HCT116 (cell line): Measurements from ENCODE around the gene MTFR1L. TPM values are rescaled to one million over a fixed set of nuclear protein-coding genes. Genes with fewer than 3 reads are reported as not detected.

Experiments
- ATAC-seq: fragments of 200-7000 bp; cut with Tn5 transposase; 2 replicates; pipeline ENCODE4 v1.9.1; 2020; ENCODE audit warnings: mild to moderate bottlenecking, moderate library complexity
- BruUV-seq: library from RNA; stranded (reverse); fragments of 400-500 nt; replicated peaks from 2 replicates; lab custom pipeline; 2021; lab: Mats Ljungman, UMichigan
- CTCF ChIA-PET: fragments of 300-600 bp; sonication (Branson Sonifier 250); formaldehyde crosslinking; loops from one replicate; lab custom pipeline; 2021; ENCODE audit warnings: antibody characterized with exemption; lab: Charles Lee
- POLR2A ChIA-PET: fragments of 300-600, 350-600 bp; sonication (Branson Sonifier 250); formaldehyde crosslinking; loops from one replicate; lab custom pipeline; 2021; ENCODE audit warnings: antibody characterized with exemption; lab: Charles Lee
- RAD21 ChIA-PET, 2 experiments: fragments of 300-600 bp; sonication (Branson Sonifier 250); formaldehyde crosslinking; loops; one replicate each; lab custom pipeline; 2023; ENCODE audit warnings: low total read pairs in 2 of 2; ENCODE audit not compliant: uncharacterized antibody in 2 of 2, unreplicated experiment in 2 of 2, low non-redundant PET in 1 of 2; lab: Charles Lee
- DNase-seq: peaks from one replicate; pipeline ENCODE4 v3.0.0-alpha.2; 2010; ENCODE audit warnings: low read depth, low spot score
- H2AFZ ChIP-seq: fragments of 200-600 bp; shearing (Covaris generic), sonication (generic); 2 replicates; pipeline ENCODE4 v1.6.1; 2017; ENCODE audit warnings: low read depth, mixed run types, mixed read lengths, antibody characterized with exemption, low read length; ENCODE audit not compliant: poor library complexity, severe bottlenecking
- H3K27ac ChIP-seq: 2 replicates; pipeline ENCODE4 v1.5.1; 2012; ENCODE audit warnings: low read depth, low read length
- H3K27me3 ChIP-seq: fragments of 200-600 bp; sonication (generic); 2 replicates; pipeline ENCODE4 v1.6.1; 2016; ENCODE audit warnings: mixed run types, low read length, mixed read lengths; ENCODE audit not compliant: insufficient read depth
- H3K36me3 ChIP-seq, 2 experiments: fragments of 200-500 bp in 1 of 2; fragments of 200-600 bp in 1 of 2; sonication (Bioruptor generic) in 1 of 2; sonication (generic) in 1 of 2; 2 replicates each; pipeline versions ENCODE4 v1.5.1 to v1.6.1; 2014 to 2016; ENCODE audit warnings: low read length in 2 of 2, inconsistent platforms in 1 of 2, mixed read lengths in 1 of 2, mixed run types in 1 of 2; ENCODE audit not compliant: insufficient read depth in 2 of 2, control insufficient read depth in 1 of 2
- H3K4me1 ChIP-seq, 2 experiments: fragments of 200-600 bp in 1 of 2; sonication (generic) in 1 of 2; 2 replicates each; pipeline versions ENCODE4 v1.5.1 to v1.6.1; 2012 to 2017; ENCODE audit warnings: low read length in 2 of 2, inconsistent platforms in 1 of 2, mild to moderate bottlenecking in 1 of 2, mixed read lengths in 1 of 2, mixed run types in 1 of 2, moderate library complexity in 1 of 2; ENCODE audit not compliant: insufficient read depth in 2 of 2, control insufficient read depth in 1 of 2
- H3K4me2 ChIP-seq: fragments of 200-600 bp; sonication (generic); 2 replicates; pipeline ENCODE4 v1.6.1; 2017; ENCODE audit warnings: mixed run types, low read length, mixed read lengths
- H3K4me3 ChIP-seq, 2 experiments: fragments of 200-600 bp in 1 of 2; sonication (generic) in 1 of 2; replicated peaks in 1 of 2; 2 replicates each; pipeline ENCODE4 v1.5.1; 2011 to 2016; ENCODE audit warnings: low read length in 2 of 2, control low read depth in 1 of 2, low read depth in 1 of 2, mild to moderate bottlenecking in 1 of 2, mixed read lengths in 1 of 2, mixed run types in 1 of 2
- H3K79me2 ChIP-seq: fragments of 200-600 bp; sonication (generic); 2 replicates; pipeline ENCODE4 v1.6.1; 2017; ENCODE audit warnings: mild to moderate bottlenecking, mixed run types, low read length, moderate library complexity, mixed read lengths; ENCODE audit not compliant: insufficient read depth
- H3K9ac ChIP-seq: fragments of 200-600 bp; sonication (generic); 2 replicates; pipeline ENCODE4 v1.6.1; 2016; ENCODE audit warnings: low read length, mixed read lengths
- H3K9me2 ChIP-seq: fragments of 200-600 bp; sonication (generic), shearing (Covaris generic); 2 replicates; pipeline ENCODE4 v1.6.1; 2017; ENCODE audit warnings: mixed run types, mild to moderate bottlenecking, moderate library complexity; ENCODE audit not compliant: insufficient read depth
- H3K9me3 ChIP-seq, 2 experiments: fragments of 200-500 bp in 1 of 2; fragments of 200-600 bp in 1 of 2; sonication (Bioruptor generic) in 1 of 2; sonication (generic) in 1 of 2; 2 replicates each; pipeline ENCODE4 v1.6.1; 2014 to 2017; ENCODE audit warnings: low read length in 2 of 2, mixed read lengths in 2 of 2, inconsistent platforms in 1 of 2, low read depth in 1 of 2, mild to moderate bottlenecking in 1 of 2, mixed run types in 1 of 2, moderate library complexity in 1 of 2; ENCODE audit not compliant: control insufficient read depth in 1 of 2, insufficient read depth in 1 of 2
- H4K20me1 ChIP-seq: fragments of 200-600 bp; sonication (generic), shearing (Covaris generic); 2 replicates; pipeline ENCODE4 v1.6.1; 2017; ENCODE audit warnings: mixed run types, mild to moderate bottlenecking, moderate library complexity; ENCODE audit not compliant: insufficient read depth
- CBX3 ChIP-seq: IDR thresholded peaks from 2 replicates; pipeline ENCODE4 v1.6.1; 2012; ENCODE audit warnings: low read depth
- CEBPB ChIP-seq: IDR thresholded peaks from 2 replicates; pipeline ENCODE4 v1.6.1; 2012; ENCODE audit warnings: low read depth
- CTCF ChIP-seq, 3 experiments: fragments of 200-600 bp in 1 of 3; sonication (generic) in 1 of 3; IDR thresholded peaks in 2 of 3; conservative IDR thresholded peaks in 1 of 3; 2 replicates each; pipeline ENCODE4 v1.5.1; 2012 to 2017; ENCODE audit warnings: low read depth in 2 of 3, low read length in 2 of 3, antibody characterized with exemption in 1 of 3, borderline replicate concordance in 1 of 3, control low read depth in 1 of 3, mild to moderate bottlenecking in 1 of 3, mixed read lengths in 1 of 3, mixed run types in 1 of 3, moderate library complexity in 1 of 3; ENCODE audit not compliant: insufficient read depth in 1 of 3
- ELF1 ChIP-seq: IDR thresholded peaks from 2 replicates; pipeline ENCODE4 v1.6.1; 2012; ENCODE audit warnings: low read depth, borderline replicate concordance
- EZH2 ChIP-seq: fragments of 200-600 bp; sonication (generic); IDR thresholded peaks from 2 replicates; pipeline ENCODE4 v1.6.1; 2017; ENCODE audit warnings: antibody characterized with exemption, mixed run types
- FOSL1 ChIP-seq: IDR thresholded peaks from 2 replicates; pipeline ENCODE4 v1.6.1; 2012; ENCODE audit warnings: low read depth
- POLR2A ChIP-seq: IDR thresholded peaks from 2 replicates; pipeline ENCODE4 v1.7.0; 2011; ENCODE audit warnings: borderline replicate concordance; ENCODE audit not compliant: insufficient read depth, insufficient read length; ENCODE audit errors: extremely low read depth
- POLR2AphosphoS5 ChIP-seq: IDR thresholded peaks from 2 replicates; pipeline ENCODE4 v1.6.1; 2011; ENCODE audit warnings: mild to moderate bottlenecking, low read depth, low read length, moderate library complexity
- RAD21 ChIP-seq: IDR thresholded peaks from 2 replicates; pipeline ENCODE4 v1.6.1; 2012; ENCODE audit warnings: low read depth, mild to moderate bottlenecking
- SRF ChIP-seq: IDR thresholded peaks from 2 replicates; pipeline ENCODE4 v1.6.1; 2012; ENCODE audit warnings: low read depth
- TCF7L2 ChIP-seq: IDR thresholded peaks from 2 replicates; pipeline ENCODE4 v1.7.0; 2011; ENCODE audit warnings: borderline replicate concordance, inconsistent platforms; ENCODE audit not compliant: insufficient read depth, insufficient read length; ENCODE audit errors: extremely low read depth
- YY1 ChIP-seq: IDR thresholded peaks from 2 replicates; pipeline ENCODE4 v1.6.1; 2011; ENCODE audit warnings: low read length, low read depth, moderate library complexity, mild to moderate bottlenecking; ENCODE audit not compliant: insufficient replicate concordance; ENCODE audit errors: extremely low read depth
- ZFX ChIP-seq: fragments of 450-650 bp; IDR thresholded peaks from 2 replicates; pipeline ENCODE4 v1.6.1; 2017
- ZNF274 ChIP-seq: fragments of 200-500 bp; sonication (Bioruptor generic); IDR thresholded peaks from 2 replicates; pipeline ENCODE4 v1.6.1; 2014; ENCODE audit warnings: mild to moderate bottlenecking, low read depth, low read length, inconsistent platforms
- intact Hi-C: fragments of 100-400 bp; cut with micrococcal nuclease; formaldehyde crosslinking; loops from 2 replicates; pipeline ENCODE4 v1.10.0; 2022
- total RNA-seq: library from RNA; stranded (reverse); gene quantifications from one replicate; pipeline ENCODE4 v1.2.1, GENCODE V29; 2021; ENCODE audit not compliant: unreplicated experiment
- TF ChIP-seq, protein P1 (sequence below): IDR thresholded peaks from 2 replicates; pipeline ENCODE4 v1.6.1; 2012; ENCODE audit warnings: low read depth

The MTFR1L gene
- total RNA-seq, 1 experiment from 2014 or later: 35.8 TPM

DNA sequence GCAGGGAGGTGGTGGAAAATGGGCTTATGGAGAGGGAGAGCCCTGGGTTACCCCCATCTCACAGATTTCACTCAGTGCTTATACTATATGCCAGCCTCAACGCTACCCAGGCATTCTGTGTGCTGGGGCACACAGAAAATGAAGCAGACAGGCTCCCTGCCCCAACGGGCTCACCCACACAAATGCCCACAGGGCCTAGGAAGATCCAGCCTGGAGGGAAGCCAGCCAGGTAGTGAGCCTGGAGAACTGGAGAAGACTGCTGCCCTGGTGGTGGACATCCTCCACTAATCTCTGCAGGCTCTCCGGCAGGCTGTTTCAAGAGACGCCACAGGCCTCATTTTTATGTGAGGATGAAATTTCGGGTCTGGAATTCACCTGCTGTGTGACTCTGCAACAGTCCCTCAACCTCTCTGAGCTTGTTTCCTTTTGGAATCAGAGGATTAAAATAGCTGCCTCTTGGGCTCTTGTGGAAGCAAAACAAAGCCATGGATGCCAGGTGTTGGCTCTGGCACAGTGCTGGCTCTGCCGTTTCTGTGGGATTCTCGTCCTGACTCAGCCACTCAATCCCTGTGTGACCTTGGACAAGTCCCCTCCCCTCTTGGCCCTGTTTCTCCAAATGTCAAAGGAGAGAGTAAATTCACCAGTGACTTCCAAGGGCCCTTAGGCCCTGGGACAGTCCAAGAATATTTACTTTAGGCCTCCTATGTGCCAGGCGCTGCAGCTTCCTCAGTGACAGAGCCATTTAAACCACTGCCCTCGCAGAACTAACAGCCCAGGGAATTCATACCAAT is 52.1 kb downstream of the MTFR1L start:
- DNase-seq (no peak), ATAC-seq (no peak)
- Histone ChIP-seq H3K9me3 (no peaks in the 10 kb centered on the region), H3K4me3 (no peak overlapping the region)
- no TSS peak for BruUV-seq
- POLR2A ChIA-PET: no interaction called here
- no peak for TF ChIP-seq SRF
- TF ChIP-seq CEBPB: no peak
- TF ChIP-seq POLR2AphosphoS5: no peak; the same call in 1 of the 2 replicates
- TF ChIP-seq EZH2: no peak
- TF ChIP-seq FOSL1: no peak
- no peak for TF ChIP-seq ZNF274
- TF ChIP-seq, all 23 proteins: peak for 0
- Histone ChIP-seq H3K27ac (no peak overlapping the region), H4K20me1 (no peaks in the 10 kb centered on the region), H3K36me3 (no peaks in the 10 kb centered on the region), H2AFZ (no peak overlapping the region), H3K4me1 (peaks cover 35 to 68% of the 10 kb centered on the region in 2 experiments), H3K9me2 (no peaks in the 10 kb centered on the region), H3K9ac (no peak overlapping the region), H3K4me2 (peak overlapping the region; percentile 16; the same call in 1 of the 2 replicates), H3K79me2 (peaks cover 10% of the 10 kb centered on the region; the same call in 1 of the 2 replicates), H3K27me3 (no peaks in the 10 kb centered on the region)
- CTCF ChIA-PET: no interaction called here
- RAD21 ChIA-PET: no interaction called here
- intact Hi-C loops: no loop called here

DNA sequence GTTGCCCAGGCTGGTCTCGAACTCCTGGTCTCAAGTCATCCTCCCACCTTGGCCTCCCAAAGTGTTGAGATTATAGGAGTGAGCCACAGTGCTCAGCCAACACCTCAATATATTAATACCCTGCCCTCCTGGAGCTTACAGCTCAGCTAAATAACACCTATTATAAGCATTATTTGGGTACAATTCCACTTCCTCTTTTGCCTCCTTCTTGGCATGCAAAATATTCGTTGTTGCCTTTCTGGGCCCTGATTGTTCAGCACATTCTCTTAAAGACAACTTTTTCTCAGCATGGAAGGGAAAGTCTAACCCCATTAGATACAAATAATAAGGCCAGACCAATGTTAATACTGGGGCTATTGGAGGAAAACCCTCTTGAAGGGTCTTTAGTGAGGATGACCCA is 53.0 kb downstream of the MTFR1L start:
- no peaks in the 10 kb centered on the region for H4K20me1 ChIP-seq
- DNase-seq (no peak), ATAC-seq (no peak)
- RAD21 ChIA-PET: no interaction called here
- no peak overlapping the region for H3K9ac ChIP-seq
- no peaks in the 10 kb centered on the region for H3K9me2 ChIP-seq
- POLR2A ChIA-PET: no interaction called here
- H3K4me2 ChIP-seq: peak overlapping the region; percentile 11; the same call in 1 of the 2 replicates
- H2AFZ ChIP-seq: no peak overlapping the region
- no TSS peak for BruUV-seq
- CTCF ChIA-PET: no interaction called here
- H3K79me2 ChIP-seq: peaks cover 10% of the 10 kb centered on the region; the same call in 1 of the 2 replicates
- H3K27me3 ChIP-seq: no peaks in the 10 kb centered on the region
- intact Hi-C loops: no loop called here
- H3K4me3 ChIP-seq: no peak overlapping the region
- no peaks in the 10 kb centered on the region for H3K9me3 ChIP-seq
- no peak overlapping the region for H3K27ac ChIP-seq
- H3K4me1 ChIP-seq: peaks cover 35 to 68% of the 10 kb centered on the region in 2 experiments
- H3K36me3 ChIP-seq: no peaks in the 10 kb centered on the region
- TF ChIP-seq TCF7L2: no peak
- no peak for TF ChIP-seq EZH2
- TF ChIP-seq, protein P1, sequence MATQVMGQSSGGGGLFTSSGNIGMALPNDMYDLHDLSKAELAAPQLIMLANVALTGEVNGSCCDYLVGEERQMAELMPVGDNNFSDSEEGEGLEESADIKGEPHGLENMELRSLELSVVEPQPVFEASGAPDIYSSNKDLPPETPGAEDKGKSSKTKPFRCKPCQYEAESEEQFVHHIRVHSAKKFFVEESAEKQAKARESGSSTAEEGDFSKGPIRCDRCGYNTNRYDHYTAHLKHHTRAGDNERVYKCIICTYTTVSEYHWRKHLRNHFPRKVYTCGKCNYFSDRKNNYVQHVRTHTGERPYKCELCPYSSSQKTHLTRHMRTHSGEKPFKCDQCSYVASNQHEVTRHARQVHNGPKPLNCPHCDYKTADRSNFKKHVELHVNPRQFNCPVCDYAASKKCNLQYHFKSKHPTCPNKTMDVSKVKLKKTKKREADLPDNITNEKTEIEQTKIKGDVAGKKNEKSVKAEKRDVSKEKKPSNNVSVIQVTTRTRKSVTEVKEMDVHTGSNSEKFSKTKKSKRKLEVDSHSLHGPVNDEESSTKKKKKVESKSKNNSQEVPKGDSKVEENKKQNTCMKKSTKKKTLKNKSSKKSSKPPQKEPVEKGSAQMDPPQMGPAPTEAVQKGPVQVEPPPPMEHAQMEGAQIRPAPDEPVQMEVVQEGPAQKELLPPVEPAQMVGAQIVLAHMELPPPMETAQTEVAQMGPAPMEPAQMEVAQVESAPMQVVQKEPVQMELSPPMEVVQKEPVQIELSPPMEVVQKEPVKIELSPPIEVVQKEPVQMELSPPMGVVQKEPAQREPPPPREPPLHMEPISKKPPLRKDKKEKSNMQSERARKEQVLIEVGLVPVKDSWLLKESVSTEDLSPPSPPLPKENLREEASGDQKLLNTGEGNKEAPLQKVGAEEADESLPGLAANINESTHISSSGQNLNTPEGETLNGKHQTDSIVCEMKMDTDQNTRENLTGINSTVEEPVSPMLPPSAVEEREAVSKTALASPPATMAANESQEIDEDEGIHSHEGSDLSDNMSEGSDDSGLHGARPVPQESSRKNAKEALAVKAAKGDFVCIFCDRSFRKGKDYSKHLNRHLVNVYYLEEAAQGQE: no peak
- no peak for TF ChIP-seq CTCF (IDR thresholded peaks at IDR 0.05 in 2 of 3, conservative IDR thresholded peaks at IDR 0.05 in 1 of 3; ENCODE audit: borderline replicate concordance in 1 of 3, insufficient read depth in 1 of 3, low read depth in 2 of 3, low read length in 2 of 3)
- no peak for TF ChIP-seq FOSL1
- TF ChIP-seq CBX3: no peak
- TF ChIP-seq RAD21: no peak
- no peak for TF ChIP-seq POLR2A
- no peak for TF ChIP-seq ZFX
- no peak for TF ChIP-seq YY1
- TF ChIP-seq ELF1: no peak
